Activated naive CD4-positive, alpha-beta T cell treated with anti-CD3 and anti-CD28 coated beads for 36 hours (primary cell): ENCODE measurements around the gene SRSF4. TPM values are rescaled to one million over a fixed set of nuclear protein-coding genes. Genes with fewer than 3 reads are reported as not detected.
"Not testable (repeated sequence)": the region's sequence is repeated elsewhere in the genome, so short reads cannot be mapped to it uniquely, and the experiment has no call there.

ENCODE experiments used
- CTCF ChIA-PET: fragments of 350-600 bp; sonication (Branson Sonifier 250); formaldehyde crosslinking; loops from one replicate; lab custom pipeline; 2021; ENCODE audit warnings: antibody characterized with exemption; lab: Charles Lee
- DNase-seq: peaks from one replicate; pipeline ENCODE4 v3.0.0-alpha.2; 2020
- H3K27ac Mint-ChIP-seq: one replicate; pipeline ENCODE4 v1.8.0; 2021; ENCODE audit warnings: mild to moderate bottlenecking, mixed read lengths
- H3K27me3 Mint-ChIP-seq: one replicate; pipeline ENCODE4 v1.8.0; 2021; ENCODE audit warnings: low read depth, mixed read lengths
- H3K36me3 Mint-ChIP-seq: one replicate; pipeline ENCODE4 v1.8.0; 2021; ENCODE audit warnings: low read depth, mixed read lengths
- H3K4me1 Mint-ChIP-seq: one replicate; pipeline ENCODE4 v1.8.0; 2021; ENCODE audit warnings: low read depth, mixed read lengths
- H3K4me3 Mint-ChIP-seq: one replicate; pipeline ENCODE4 v1.8.0; 2021; ENCODE audit warnings: mild to moderate bottlenecking, moderate library complexity, mixed read lengths
- H3K9me3 Mint-ChIP-seq: one replicate; pipeline ENCODE4 v1.8.0; 2021; ENCODE audit warnings: mixed read lengths
- intact Hi-C: fragments of 100-400 bp; cut with micrococcal nuclease; formaldehyde crosslinking; loops from one replicate; pipeline ENCODE4 v1.15.1; 2023
- total RNA-seq, 2 experiments: library from RNA; stranded (reverse); gene quantifications; one replicate each; pipeline ENCODE4 v1.2.3, GENCODE V29; 2021

The SRSF4 gene
- total RNA-seq, 2 experiments from 2014 or later, result 166 to 170 TPM

- intact Hi-C loops, result no loop called here
- CTCF ChIA-PET, result interaction anchor here (1.8 kb wide), 1 partner anchor 35 kb away, joined by 4 read pairs; no protein-coding TSS in a partner anchor
- H3K27ac Mint-ChIP-seq, result no peak overlapping the region
- H3K27me3 Mint-ChIP-seq, result no peaks in the 10 kb centered on the region
- DNase-seq, result no peak
- no peaks in the 10 kb centered on the region for H3K9me3 Mint-ChIP-seq
- no peaks in the 10 kb centered on the region for H3K4me1 Mint-ChIP-seq
- peaks cover 56% of the 10 kb centered on the region for H3K36me3 Mint-ChIP-seq
- no peak overlapping the region for H3K4me3 Mint-ChIP-seq
Observed at GRCh38 chr1:29156543-29157268, 25.0 kb downstream of the SRSF4 start.

DNA sequence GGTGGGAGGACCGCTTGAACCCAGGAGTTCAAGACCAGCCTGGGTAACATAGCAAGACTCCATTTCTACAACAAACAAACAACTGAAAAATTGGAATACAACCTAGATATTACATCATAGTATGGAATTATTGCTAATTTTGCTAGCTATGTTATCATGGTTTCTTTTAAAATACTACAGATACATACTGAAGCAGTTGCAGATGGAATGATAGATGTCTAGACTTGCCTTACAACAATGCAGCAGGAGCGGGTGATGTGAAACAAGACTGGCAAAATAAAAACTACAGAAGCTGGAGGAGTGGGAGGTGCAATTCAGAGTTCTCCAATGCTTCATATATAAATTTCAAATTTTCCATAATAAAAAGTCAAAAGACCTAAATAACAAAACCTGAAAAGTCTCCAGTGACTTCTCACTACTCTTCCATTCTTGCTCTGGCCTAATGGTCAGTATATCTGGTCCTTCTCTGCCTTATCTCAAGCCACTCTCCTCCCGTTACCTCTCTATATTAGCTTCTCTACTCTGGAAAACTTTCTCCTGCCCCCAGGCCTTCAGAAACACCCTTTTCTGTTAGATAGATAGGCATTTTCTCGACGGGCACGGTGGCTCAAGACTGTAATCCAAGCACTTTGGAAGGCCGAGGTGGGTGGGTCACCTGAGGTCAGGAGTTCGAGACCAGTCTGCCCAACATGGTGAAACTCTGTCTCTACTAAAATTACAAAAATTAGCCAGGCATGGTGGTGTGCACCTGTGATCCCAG is 29.5 kb downstream of the SRSF4 start:
- CTCF ChIA-PET, result no interaction called here
- Mint-ChIP-seq H3K4me1 (no peaks in the 10 kb centered on the region), H3K27me3 (no peaks in the 10 kb centered on the region), H3K9me3 (no peaks in the 10 kb centered on the region), H3K27ac (no peak overlapping the region), H3K36me3 (peaks cover 75% of the 10 kb centered on the region), H3K4me3 (no peak overlapping the region)
- no peak for DNase-seq
- intact Hi-C loops, result no loop called here

DNA sequence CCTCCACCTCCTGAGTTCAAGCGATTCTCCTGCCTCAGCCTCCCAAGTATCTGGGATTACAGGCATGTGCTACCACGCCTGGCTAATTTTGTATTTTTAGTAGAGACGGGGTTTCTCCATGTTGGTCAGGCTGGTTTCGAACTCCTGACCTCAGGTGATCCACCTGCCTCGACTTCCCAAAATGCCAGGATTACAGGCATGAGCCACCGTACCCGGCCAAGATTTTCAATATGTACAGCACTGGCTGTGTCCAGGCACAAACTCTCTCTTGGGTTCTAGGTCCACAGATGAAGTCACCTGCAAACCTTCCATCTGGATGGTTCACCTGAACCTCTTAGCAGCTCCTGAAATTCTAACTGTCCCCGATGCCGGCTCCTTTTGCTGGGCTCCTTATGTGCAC is 31.4 kb downstream of the SRSF4 start:
- CTCF ChIA-PET, H3K27me3 Mint-ChIP-seq, H3K4me3 Mint-ChIP-seq, H3K9me3 Mint-ChIP-seq, intact Hi-C loops, H3K27ac Mint-ChIP-seq, DNase-seq, H3K4me1 Mint-ChIP-seq: not testable (repeated sequence)
- H3K36me3 Mint-ChIP-seq, result peaks cover 87% of the 10 kb centered on the region

DNA sequence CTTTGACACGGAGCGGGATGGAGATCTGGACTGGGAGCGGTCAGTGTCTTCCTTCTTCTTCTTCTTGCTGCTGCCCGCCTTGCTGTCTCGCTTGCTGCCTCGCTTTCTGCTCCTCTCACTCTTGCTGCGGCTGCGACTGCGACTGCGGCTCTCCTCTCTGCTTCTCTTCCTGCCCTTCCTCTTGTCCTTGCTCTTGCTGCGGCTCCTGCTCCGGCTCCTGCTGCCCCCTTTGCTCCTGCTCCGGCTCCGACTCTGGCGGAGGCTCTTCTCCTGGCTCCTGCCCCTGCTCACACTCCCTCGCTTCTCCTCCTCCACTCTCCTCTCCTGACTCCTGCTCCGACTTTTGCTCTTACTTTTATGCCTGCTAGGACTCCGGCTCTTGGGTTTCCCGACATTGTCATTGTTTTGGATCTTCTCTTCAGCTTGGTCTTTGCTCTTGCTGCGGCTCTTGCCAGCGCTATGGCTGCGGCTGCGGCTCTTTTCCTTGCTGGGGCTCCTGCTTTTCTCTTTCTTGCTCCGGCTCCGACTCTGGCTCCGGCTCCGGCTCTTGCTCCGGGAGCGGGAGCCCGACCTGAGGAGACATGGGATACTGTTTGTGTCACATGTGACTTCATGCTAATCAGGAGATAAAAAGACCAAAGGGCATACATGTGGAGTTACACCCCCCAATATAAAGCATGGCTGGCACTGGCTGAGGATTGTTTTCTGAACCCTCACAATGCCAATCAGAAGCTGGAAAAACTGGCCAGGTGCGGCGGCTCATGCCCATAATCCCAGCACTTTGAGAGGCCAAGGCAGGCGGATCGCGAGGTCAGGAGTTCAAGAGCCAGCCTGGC is 32.8 kb downstream of the SRSF4 start:
- intact Hi-C loops, result no loop called here
- CTCF ChIA-PET, result no interaction called here
- peak overlapping the region; percentile 18 for H3K27ac Mint-ChIP-seq
- DNase-seq, result no peak
- H3K9me3 Mint-ChIP-seq, result peaks cover 6% of the 10 kb centered on the region
- peaks cover 83% of the 10 kb centered on the region for H3K36me3 Mint-ChIP-seq
- no peak overlapping the region for H3K4me3 Mint-ChIP-seq
- no peaks in the 10 kb centered on the region for H3K4me1 Mint-ChIP-seq
- no peaks in the 10 kb centered on the region for H3K27me3 Mint-ChIP-seq

GRCh38 chr1:29145739-29146437 is 35.8 kb downstream of the SRSF4 start:
- Mint-ChIP-seq H3K27ac (peak overlapping the region; percentile 46), H3K27me3 (no peaks in the 10 kb centered on the region), H3K9me3 (peaks cover 7% of the 10 kb centered on the region), H3K4me1 (no peaks in the 10 kb centered on the region), H3K36me3 (peaks cover 64% of the 10 kb centered on the region), H3K4me3 (no peak overlapping the region)
- intact Hi-C loops, result no loop called here
- no peak for DNase-seq
- CTCF ChIA-PET, result no interaction called here

DNA sequence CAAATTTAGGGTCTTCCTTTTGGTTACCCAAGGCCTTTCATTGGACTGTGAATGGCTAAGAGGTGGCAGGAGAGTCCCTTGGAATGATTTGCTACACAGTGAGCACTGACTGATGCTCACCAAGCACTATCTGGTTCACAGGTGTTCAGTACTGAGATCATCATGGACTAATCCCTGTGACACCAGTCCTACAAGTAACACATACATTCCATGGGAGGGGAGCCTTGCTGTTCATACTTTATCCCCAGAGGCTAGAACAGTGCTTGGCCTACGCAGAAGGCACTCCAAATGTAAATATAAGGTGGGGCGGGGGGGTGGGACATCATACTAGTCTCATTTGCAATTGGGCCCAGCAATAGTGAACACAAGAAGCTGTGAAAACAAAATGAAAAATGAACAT is 37.5 kb downstream of the SRSF4 start:
- peaks cover 48% of the 10 kb centered on the region for H3K36me3 Mint-ChIP-seq
- H3K9me3 Mint-ChIP-seq, result peaks cover 8% of the 10 kb centered on the region
- no peak for DNase-seq
- intact Hi-C loops, result no loop called here
- CTCF ChIA-PET, result no interaction called here
- H3K4me3 Mint-ChIP-seq, result no peak overlapping the region
- H3K4me1 Mint-ChIP-seq, result no peaks in the 10 kb centered on the region
- no peaks in the 10 kb centered on the region for H3K27me3 Mint-ChIP-seq
- no peak overlapping the region for H3K27ac Mint-ChIP-seq

DNA sequence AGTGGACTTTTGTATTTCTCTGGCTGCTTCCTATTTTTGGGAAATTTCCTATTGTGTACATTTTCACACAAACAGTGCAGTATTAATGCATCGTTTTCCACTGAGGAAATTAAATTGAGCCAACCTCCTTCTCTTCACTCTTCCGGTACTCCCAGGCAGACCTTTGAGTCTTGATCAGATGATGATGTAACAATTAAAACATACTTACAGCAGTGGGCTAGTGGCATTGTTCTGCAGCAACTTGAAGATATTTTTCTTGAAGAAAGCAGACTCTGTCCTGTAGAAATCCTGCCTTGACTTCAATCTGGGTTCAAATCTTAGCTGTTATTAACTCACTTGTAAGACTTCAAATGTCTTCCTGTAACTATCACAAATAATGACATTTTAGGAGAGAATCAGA is 39.0 kb downstream of the SRSF4 start:
- peaks cover 8% of the 10 kb centered on the region for H3K9me3 Mint-ChIP-seq
- H3K36me3 Mint-ChIP-seq, result peaks cover 33% of the 10 kb centered on the region
- CTCF ChIA-PET, result no interaction called here
- DNase-seq, result no peak
- H3K27me3 Mint-ChIP-seq, result no peaks in the 10 kb centered on the region
- H3K4me3 Mint-ChIP-seq, result no peak overlapping the region
- no peaks in the 10 kb centered on the region for H3K4me1 Mint-ChIP-seq
- H3K27ac Mint-ChIP-seq, result no peak overlapping the region
- intact Hi-C loops, result no loop called here

DNA sequence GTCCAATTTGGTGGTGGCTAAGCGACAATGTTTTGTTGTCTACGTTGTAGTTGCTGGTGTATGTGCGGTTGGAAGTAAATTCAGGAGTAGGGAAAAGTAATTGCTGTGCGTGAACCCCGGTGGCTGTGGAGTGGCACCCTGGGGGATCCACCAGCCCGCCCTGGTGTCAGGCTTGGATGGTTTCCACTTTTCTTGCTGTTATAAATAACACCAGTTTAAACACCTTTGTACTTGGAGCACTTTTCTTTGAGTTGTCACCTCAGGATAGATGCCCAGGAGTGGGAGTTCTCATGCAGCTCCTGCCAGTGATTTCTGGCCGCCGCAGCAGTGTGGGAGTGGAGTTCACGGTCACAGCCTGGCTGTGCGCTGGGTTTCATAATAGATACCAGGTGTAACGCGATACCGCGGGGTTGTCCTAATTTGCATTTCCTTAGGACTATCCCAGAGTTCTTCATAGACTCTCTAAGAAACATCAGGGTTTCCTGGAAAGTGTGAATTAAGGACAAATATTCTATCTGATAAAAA is 45.2 kb downstream of the SRSF4 start:
- Mint-ChIP-seq H3K4me1 (peaks cover 5% of the 10 kb centered on the region), H3K4me3 (no peak overlapping the region), H3K36me3 (no peaks in the 10 kb centered on the region), H3K9me3 (peaks cover 1% of the 10 kb centered on the region), H3K27ac (no peak overlapping the region), H3K27me3 (peaks cover 18% of the 10 kb centered on the region)
- intact Hi-C loops, result no loop called here
- CTCF ChIA-PET, result no interaction called here
- no peak for DNase-seq

DNA sequence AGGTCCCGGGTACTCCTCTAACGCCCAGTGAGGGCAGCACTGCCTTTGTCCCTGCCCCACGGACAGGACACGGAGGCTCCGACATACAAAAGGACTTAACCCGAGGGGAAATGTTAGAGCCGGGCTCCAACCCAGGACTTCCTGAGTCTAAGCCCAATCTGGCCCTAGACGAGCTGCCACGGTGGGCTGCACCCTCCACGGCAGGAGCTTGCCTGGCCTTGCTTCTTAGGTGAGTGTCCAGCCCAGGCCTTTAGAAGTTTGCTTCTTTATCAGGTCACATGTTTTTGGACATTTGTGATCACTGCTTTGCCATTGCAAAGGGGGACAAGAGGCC is 47.0 kb downstream of the SRSF4 start:
- intact Hi-C loops, result no loop called here
- DNase-seq, result no peak
- H3K27me3 Mint-ChIP-seq, result peaks cover 24% of the 10 kb centered on the region
- no peak overlapping the region for H3K4me3 Mint-ChIP-seq
- H3K9me3 Mint-ChIP-seq, result no peaks in the 10 kb centered on the region
- no peak overlapping the region for H3K27ac Mint-ChIP-seq
- H3K4me1 Mint-ChIP-seq, result peaks cover 5% of the 10 kb centered on the region
- H3K36me3 Mint-ChIP-seq, result no peaks in the 10 kb centered on the region
- CTCF ChIA-PET, result interaction anchor here (0.6 kb wide), 1 partner anchor 512 kb away, joined by 3 read pairs; no protein-coding TSS in a partner anchor

GRCh38 chr1:29133861-29134694 is 47.6 kb downstream of the SRSF4 start:
- peaks cover 5% of the 10 kb centered on the region for H3K4me1 Mint-ChIP-seq
- CTCF ChIA-PET, result no interaction called here
- no peak for DNase-seq
- H3K36me3 Mint-ChIP-seq, result no peaks in the 10 kb centered on the region
- H3K27ac Mint-ChIP-seq, result no peak overlapping the region
- no peaks in the 10 kb centered on the region for H3K9me3 Mint-ChIP-seq
- H3K27me3 Mint-ChIP-seq, result peaks cover 24% of the 10 kb centered on the region
- peak overlapping the region; percentile 27 for H3K4me3 Mint-ChIP-seq
- intact Hi-C loops, result no loop called here

DNA sequence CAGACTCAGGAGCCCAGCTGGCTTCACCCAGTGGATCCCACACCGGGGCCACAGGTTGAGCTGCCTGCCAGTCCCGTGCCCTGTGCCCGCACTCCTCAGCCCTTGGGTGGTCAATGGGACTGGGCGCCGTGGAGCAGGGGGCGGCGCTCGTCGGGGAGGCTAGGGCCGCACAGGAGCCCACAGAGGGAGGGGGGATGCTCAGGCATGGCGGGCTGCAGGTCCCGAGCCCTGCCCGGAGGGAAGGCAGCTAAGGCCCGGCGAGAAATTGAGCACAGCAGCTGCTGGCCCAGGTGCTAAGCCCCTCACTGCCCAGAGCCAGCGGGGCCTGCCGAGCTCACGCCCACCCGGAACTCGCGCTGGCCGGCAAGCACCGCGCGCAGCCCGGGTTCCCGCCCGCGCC is 50.6 kb downstream of the SRSF4 start:
- H3K4me3 Mint-ChIP-seq, H3K27ac Mint-ChIP-seq, H3K36me3 Mint-ChIP-seq, CTCF ChIA-PET, DNase-seq, H3K4me1 Mint-ChIP-seq, H3K9me3 Mint-ChIP-seq, intact Hi-C loops: not testable (repeated sequence)
- peaks cover 22% of the 10 kb centered on the region for H3K27me3 Mint-ChIP-seq
